ENCODE results near the gene SYNE3.

DNA sequence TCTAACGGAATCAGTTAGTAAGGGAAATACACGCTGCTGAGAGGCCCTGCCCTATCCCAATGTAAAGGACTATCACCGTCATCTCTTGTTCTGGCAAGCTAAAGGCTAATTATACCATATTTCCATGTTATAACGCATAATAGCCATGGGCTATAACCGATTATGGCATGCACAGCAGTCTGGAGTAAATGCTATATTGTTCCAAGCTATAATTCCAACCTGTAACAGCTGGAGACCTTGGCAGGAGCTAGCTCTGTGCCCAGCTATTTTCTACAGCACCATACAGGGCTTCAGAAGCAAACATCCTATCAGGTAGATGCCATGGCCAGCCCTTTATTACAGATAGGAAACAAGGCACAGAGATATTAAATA, 26.3 kb downstream of the SYNE3 start:
- TF ChIP-seq, protein P1, sequence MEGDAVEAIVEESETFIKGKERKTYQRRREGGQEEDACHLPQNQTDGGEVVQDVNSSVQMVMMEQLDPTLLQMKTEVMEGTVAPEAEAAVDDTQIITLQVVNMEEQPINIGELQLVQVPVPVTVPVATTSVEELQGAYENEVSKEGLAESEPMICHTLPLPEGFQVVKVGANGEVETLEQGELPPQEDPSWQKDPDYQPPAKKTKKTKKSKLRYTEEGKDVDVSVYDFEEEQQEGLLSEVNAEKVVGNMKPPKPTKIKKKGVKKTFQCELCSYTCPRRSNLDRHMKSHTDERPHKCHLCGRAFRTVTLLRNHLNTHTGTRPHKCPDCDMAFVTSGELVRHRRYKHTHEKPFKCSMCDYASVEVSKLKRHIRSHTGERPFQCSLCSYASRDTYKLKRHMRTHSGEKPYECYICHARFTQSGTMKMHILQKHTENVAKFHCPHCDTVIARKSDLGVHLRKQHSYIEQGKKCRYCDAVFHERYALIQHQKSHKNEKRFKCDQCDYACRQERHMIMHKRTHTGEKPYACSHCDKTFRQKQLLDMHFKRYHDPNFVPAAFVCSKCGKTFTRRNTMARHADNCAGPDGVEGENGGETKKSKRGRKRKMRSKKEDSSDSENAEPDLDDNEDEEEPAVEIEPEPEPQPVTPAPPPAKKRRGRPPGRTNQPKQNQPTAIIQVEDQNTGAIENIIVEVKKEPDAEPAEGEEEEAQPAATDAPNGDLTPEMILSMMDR (IDR thresholded peaks at IDR 0.05): no peak
- no peak for TF ChIP-seq POLR2A (IDR thresholded peaks at IDR 0.05)

Data from prostate gland (tissue), 2 donors.